ENCODE results near the gene IL3. TPM values are rescaled to one million over a fixed set of nuclear protein-coding genes. Genes with fewer than 3 reads are reported as not detected.

Gene IL3
- total and polyA plus RNA-seq, 9 of the 15 experiments (the other 6 are each of a cell fraction or from before 2014, with no cell fraction given): not detected

GRCh38 chr5:132013711-132014110, 46.7 kb upstream of the IL3 start:
- Histone ChIP-seq H2AFZ (ENCODE audit: low read depth, low read length) (no peak overlapping the region), H3K27ac (ENCODE audit: extremely low read depth, low read depth, low read length) (no peak overlapping the region), H3K36me3 (ENCODE audit: control insufficient read depth, insufficient read depth, low read length) (no peaks in the 10 kb centered on the region), H3K4me1 (replicated peaks in 1 of 2; ENCODE audit: control insufficient read depth in 2 of 2, insufficient read depth in 2 of 2, low read length in 2 of 2) (peaks cover 0 to 14% of the 10 kb centered on the region in 2 experiments; a peak in 4 of 5 replicates), H4K20me1 (replicated peaks; ENCODE audit: control insufficient read depth, insufficient read depth, low read length) (0 out of 2 replicates have a peak, but pooled peaks cover 11% of the 10 kb centered on the region), H3K9me3 (replicated peaks; ENCODE audit: control insufficient read depth, insufficient read depth, low read depth, low read length) (no peaks in the 10 kb centered on the region), H3K4me2 (ENCODE audit: insufficient read depth, low read length) (no peak overlapping the region), H3K4me3 (no peak overlapping the region), H3K9me1 (ENCODE audit: control insufficient read depth, insufficient read depth, low read length) (no peaks in the 10 kb centered on the region), H3K27me3 (ENCODE audit: control insufficient read depth in 2 of 2, insufficient read depth in 2 of 2, low read length in 2 of 2) (peaks cover 13 to 24% of the 10 kb centered on the region in 2 experiments; a peak in 4 of 5 replicates), H3K9ac (ENCODE audit: insufficient read depth in 1 of 2, low read depth in 2 of 2, low read length in 2 of 2) (no peak overlapping the region), H3K79me2 (ENCODE audit: control insufficient read depth, insufficient read depth, low read length) (no peaks in the 10 kb centered on the region)
- 0% methylated on average over 2 of the region's 2 CpGs for WGBS (ENCODE audit: insufficient coverage, low coverage, missing lambda C conversion rate)
- intact Hi-C loops (cut with micrococcal nuclease): no loop called here
- ChIA-PET CTCF (ENCODE audit: low intra/inter-chr PET ratio) (no interaction called here), POLR2A (interaction anchor here (0.6 kb wide), 1 partner anchor 9 kb away, joined by 3 read pairs; no protein-coding TSS in a partner anchor)
- ATAC-seq (no peak), DNase-seq (ENCODE audit: extremely low read depth in 1 of 4, low spot score in 3 of 4) (no peak), FAIRE-seq (peak; percentile 52)
- TF ChIP-seq, protein P1, sequence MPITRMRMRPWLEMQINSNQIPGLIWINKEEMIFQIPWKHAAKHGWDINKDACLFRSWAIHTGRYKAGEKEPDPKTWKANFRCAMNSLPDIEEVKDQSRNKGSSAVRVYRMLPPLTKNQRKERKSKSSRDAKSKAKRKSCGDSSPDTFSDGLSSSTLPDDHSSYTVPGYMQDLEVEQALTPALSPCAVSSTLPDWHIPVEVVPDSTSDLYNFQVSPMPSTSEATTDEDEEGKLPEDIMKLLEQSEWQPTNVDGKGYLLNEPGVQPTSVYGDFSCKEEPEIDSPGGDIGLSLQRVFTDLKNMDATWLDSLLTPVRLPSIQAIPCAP (CRISPR knock-in tag; IDR thresholded peaks at IDR 0.05; ENCODE audit: borderline replicate concordance): no peak
- TF ChIP-seq MEF2D (tag; conservative IDR thresholded peaks at IDR 0.05; ENCODE audit: low read depth): no peak
- TF ChIP-seq KDM1A (IDR thresholded peaks at IDR 0.05): no peak
- no peak for TF ChIP-seq HNRNPK (IDR thresholded peaks at IDR 0.05; ENCODE audit: low read depth, low read length, poor library complexity, severe bottlenecking)
- TF ChIP-seq, protein P2, sequence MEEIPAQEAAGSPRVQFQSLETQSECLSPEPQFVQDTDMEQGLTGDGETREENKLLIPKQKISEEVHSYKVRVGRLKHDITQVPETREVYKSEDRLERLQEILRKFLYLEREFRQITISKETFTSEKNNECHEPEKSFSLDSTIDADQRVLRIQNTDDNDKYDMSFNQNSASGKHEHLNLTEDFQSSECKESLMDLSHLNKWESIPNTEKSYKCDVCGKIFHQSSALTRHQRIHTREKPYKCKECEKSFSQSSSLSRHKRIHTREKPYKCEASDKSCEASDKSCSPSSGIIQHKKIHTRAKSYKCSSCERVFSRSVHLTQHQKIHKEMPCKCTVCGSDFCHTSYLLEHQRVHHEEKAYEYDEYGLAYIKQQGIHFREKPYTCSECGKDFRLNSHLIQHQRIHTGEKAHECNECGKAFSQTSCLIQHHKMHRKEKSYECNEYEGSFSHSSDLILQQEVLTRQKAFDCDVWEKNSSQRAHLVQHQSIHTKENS (CRISPR knock-in tag; IDR thresholded peaks at IDR 0.05): no peak
- TF ChIP-seq KAT2B (IDR thresholded peaks at IDR 0.05; ENCODE audit: low read depth, low read length): no peak
- TF ChIP-seq RB1 (IDR thresholded peaks at IDR 0.05; ENCODE audit: low read depth): no peak
- TF ChIP-seq ZNF124 (CRISPR knock-in tag; IDR thresholded peaks at IDR 0.05): no peak
- TF ChIP-seq, protein P3, sequence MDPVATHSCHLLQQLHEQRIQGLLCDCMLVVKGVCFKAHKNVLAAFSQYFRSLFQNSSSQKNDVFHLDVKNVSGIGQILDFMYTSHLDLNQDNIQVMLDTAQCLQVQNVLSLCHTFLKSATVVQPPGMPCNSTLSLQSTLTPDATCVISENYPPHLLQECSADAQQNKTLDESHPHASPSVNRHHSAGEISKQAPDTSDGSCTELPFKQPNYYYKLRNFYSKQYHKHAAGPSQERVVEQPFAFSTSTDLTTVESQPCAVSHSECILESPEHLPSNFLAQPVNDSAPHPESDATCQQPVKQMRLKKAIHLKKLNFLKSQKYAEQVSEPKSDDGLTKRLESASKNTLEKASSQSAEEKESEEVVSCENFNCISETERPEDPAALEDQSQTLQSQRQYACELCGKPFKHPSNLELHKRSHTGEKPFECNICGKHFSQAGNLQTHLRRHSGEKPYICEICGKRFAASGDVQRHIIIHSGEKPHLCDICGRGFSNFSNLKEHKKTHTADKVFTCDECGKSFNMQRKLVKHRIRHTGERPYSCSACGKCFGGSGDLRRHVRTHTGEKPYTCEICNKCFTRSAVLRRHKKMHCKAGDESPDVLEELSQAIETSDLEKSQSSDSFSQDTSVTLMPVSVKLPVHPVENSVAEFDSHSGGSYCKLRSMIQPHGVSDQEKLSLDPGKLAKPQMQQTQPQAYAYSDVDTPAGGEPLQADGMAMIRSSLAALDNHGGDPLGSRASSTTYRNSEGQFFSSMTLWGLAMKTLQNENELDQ (CRISPR knock-in tag; IDR thresholded peaks at IDR 0.05; ENCODE audit: borderline replicate concordance): no peak
- no peak for TF ChIP-seq PML (IDR thresholded peaks at IDR 0.05; ENCODE audit: low read length)
- no peak for TF ChIP-seq SRF (CRISPR knock-in tag; IDR thresholded peaks at IDR 0.05)
- TF ChIP-seq CHD2 (IDR thresholded peaks at IDR 0.05; ENCODE audit: low read depth, low read length): no peak
- TF ChIP-seq ZNF764 (CRISPR knock-in tag; IDR thresholded peaks at IDR 0.05; ENCODE audit: low read depth): no peak
- BruUV-seq (replicated peaks): no TSS peak
- in situ Hi-C loops (cut with MboI): loop anchor here (25.0 kb wide), 1 partner anchor 576 kb away; no protein-coding TSS in a partner anchor

All from K562 (cell line).